Panc1 (cell line): ENCODE measurements around the gene MCM7.

ENCODE experiments used
- POLR2AphosphoS5 ChIP-seq: IDR thresholded peaks from 2 replicates; pipeline ENCODE4 v1.6.1; 2012; ENCODE audit warnings: mild to moderate bottlenecking, low read depth, low read length, moderate library complexity
- TF ChIP-seq, protein P1 (sequence below): fragments of 450-650 bp; IDR thresholded peaks from 2 replicates; pipeline ENCODE4 v1.5.1; 2017; ENCODE audit warnings: mild to moderate bottlenecking

DNA sequence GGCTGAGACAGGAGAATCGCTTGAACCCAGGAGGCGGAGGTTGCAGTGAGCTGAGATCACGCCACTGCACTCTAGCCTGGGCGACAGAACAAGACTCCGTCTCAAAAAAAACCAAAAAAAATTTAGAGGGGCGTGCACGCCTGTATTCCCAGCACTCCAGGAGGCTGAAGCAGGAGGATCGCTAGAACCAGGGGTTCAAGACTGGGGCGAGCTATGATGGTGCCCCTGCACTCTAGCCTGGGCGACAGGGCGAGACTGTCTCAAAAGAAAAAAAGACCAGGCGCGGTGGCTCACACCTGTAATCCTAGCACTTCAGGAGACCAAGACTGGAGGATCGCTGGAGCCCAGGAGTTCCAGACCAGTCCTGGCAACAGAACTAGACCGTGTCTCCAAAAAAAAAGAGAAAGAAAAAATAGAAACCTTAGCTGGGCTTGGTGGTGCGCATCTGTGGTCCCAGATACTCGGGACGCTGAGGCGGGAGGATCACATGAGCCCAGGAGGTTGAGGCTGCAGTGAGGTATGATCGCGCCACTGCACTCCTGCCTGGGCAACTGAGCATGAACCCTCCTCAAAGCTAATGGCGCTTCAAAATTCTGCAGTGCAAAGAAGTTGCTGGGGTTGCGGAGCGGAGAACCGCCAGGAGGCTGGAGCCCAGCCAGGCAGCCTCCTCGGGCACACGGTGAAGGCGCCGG, 25.2 kb upstream of the MCM7 start:
- TF ChIP-seq, protein P1, sequence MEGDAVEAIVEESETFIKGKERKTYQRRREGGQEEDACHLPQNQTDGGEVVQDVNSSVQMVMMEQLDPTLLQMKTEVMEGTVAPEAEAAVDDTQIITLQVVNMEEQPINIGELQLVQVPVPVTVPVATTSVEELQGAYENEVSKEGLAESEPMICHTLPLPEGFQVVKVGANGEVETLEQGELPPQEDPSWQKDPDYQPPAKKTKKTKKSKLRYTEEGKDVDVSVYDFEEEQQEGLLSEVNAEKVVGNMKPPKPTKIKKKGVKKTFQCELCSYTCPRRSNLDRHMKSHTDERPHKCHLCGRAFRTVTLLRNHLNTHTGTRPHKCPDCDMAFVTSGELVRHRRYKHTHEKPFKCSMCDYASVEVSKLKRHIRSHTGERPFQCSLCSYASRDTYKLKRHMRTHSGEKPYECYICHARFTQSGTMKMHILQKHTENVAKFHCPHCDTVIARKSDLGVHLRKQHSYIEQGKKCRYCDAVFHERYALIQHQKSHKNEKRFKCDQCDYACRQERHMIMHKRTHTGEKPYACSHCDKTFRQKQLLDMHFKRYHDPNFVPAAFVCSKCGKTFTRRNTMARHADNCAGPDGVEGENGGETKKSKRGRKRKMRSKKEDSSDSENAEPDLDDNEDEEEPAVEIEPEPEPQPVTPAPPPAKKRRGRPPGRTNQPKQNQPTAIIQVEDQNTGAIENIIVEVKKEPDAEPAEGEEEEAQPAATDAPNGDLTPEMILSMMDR, result no peak
- TF ChIP-seq POLR2AphosphoS5, result no peak
